HG03460 (cell line): ENCODE results near the gene FGF1.
A peak's percentile ranks its signal among the peaks of the same experiment; 100 is the strongest.
"Not testable (repeated sequence)": the region's sequence is repeated elsewhere in the genome, so short reads cannot be mapped to it uniquely, and the experiment has no call there.

ENCODE experiments used
- ATAC-seq: cut with Tn5 transposase; IDR thresholded peaks from one replicate; pipeline ENCODE4 v1.9.1; 2021; ENCODE audit not compliant: unreplicated experiment

The FGF1 gene

DNA sequence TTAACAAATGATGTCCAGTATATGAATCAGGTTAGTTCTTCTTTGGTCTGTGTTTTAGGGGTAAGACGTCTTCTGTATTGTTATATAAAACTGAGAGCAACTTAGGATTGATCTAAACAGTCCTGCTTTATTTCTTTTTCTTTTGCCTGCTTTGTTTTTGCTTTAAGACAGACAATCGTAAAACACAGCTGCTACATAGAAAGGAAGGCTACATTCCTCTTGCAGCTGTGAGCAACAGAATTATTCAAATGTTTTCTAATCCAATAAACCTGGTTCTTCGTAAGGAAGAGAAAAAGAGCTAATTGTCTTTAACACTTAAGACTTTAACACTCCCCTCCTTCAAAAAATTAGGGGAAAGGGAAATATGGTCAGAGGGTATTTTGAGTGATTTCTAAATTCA, 14.6 kb downstream of the FGF1 start:
- ATAC-seq, result no peak

DNA sequence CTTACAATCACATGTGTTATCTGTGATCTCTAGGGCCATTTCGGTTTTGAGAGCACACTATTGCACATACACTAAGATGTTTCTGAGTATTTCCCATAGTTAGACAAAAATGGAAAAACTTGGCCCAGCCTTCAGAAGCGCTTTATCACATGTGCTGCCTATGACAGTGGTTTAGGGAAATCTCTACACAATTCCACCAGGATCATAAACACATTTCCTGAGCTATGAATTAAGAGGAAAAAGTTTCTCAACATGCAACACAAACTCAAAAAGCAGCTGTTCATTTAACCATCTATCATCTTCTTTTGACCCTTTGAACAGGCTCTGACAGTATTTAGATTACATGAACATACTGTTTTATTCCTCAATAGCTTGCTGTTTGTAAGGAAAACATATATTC, 15.1 kb downstream of the FGF1 start:
- no peak for ATAC-seq

DNA sequence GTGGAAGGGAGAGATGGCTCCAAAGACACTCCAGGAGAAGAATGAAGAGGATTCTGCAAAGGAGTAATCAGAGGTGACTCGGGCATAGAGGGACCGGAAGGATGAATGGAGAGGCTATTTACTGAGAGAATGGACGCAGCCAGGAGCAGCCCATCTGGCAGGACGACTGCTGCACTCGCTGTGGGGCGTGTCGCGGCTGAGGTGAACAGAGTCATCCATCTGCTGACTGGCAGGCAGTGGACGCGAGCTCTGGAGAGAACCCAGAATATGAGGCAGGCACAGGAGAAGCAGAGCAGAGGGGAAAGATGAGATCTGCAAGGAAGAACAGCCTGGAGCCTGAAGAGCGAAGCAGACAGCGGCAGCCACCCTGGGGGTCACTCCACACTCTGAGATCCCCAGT, 16.4 kb downstream of the FGF1 start:
- no peak for ATAC-seq

- no peak for ATAC-seq
Measured at GRCh38 chr5:142668336-142668735, 17.6 kb downstream of the FGF1 start.

GRCh38 chr5:142667831-142668230, 18.1 kb downstream of the FGF1 start:
- no peak for ATAC-seq

DNA sequence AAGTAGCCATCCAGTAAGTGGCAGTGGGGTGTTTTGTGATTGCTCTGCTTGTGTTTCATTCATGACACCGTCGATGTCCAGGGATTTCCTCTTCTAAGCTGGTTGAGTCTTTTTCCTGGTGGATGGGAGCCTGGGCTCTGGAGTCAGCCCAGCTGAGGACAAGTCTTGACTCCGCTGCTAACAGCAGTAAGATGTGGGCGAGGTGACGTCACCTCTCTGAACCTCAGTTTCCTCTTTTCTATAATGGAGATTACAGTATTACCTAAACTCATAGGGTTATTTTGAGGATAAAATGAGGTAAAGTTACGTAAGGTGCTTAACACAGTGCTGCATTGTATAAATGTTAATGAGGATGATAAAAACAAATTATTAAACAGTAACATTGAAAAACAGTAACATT, 21.3 kb downstream of the FGF1 start:
- ATAC-seq, result no peak

DNA sequence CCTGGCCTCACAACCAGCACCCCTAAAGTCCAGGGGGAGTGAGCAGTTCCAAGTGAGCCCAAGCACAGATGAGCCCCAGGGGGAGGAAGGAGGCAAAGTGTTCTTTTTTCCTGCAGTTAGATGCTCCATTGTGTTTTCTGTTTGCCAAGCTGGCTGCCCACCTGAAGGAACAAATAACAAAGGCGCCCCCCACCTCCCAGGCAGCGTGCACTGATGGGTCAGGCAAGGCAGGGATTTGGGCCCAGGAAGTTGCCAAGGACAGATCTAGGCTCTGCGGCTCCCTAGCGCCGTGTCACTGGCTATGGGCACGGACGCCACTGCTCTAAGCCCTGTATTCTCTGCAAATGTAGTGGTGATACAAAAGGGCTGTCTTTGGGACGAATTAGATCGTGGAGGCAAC, 21.8 kb downstream of the FGF1 start:
- ATAC-seq, result no peak

DNA sequence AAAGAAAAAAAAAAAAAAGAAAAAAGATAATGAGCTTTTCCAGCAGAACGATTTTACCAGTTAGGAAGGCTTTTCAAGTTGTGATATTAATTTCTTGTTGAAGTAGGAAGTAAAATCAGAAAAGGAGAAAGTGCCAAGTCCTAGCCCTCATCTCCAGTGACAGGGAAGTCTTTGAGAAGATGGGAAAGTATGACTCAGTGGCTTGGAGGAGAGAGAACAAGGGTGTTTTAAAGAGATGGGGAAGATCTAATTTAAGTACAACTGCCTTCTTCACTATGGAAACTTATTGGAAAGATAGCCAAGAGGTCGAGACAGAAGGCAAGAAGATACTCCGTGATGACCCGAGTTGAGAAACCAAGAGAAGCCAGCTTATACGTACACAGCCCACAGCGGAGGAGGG, 22.6 kb downstream of the FGF1 start:
- ATAC-seq, result no peak

- no peak for ATAC-seq
Measured at GRCh38 chr5:142661957-142662356, 23.9 kb downstream of the FGF1 start.

- ATAC-seq, result no peak
Measured at GRCh38 chr5:142661143-142661542, 24.7 kb downstream of the FGF1 start.

GRCh38 chr5:142660731-142661130, 25.2 kb downstream of the FGF1 start:
- ATAC-seq, result no peak

DNA sequence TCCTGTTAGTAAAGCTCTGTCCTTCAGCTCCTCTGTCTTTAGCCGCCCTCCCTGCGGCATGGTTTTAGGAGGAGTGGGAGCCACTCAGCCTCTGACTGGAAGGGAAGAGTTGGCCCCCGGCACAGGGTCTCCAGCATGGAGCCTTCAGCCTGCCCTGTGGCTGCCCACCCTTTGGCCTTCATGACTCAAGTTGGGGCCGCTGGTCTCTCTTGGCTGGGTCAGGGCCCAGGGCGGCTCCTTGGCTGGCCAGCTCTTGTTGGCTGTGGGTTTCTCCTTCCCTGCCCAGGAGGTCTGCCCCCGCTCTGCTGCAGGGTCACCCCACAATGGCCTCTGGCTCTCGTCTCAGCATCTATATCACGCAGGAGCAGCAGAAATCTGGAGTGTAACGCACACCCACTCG, 25.7 kb downstream of the FGF1 start:
- ATAC-seq, result no peak

- no peak for ATAC-seq
Measured at GRCh38 chr5:142659405-142659804, 26.5 kb downstream of the FGF1 start.

GRCh38 chr5:142658278-142658677, 27.6 kb downstream of the FGF1 start:
- ATAC-seq, result no peak

GRCh38 chr5:142657446-142657845, 28.4 kb downstream of the FGF1 start:
- ATAC-seq, result no peak

DNA sequence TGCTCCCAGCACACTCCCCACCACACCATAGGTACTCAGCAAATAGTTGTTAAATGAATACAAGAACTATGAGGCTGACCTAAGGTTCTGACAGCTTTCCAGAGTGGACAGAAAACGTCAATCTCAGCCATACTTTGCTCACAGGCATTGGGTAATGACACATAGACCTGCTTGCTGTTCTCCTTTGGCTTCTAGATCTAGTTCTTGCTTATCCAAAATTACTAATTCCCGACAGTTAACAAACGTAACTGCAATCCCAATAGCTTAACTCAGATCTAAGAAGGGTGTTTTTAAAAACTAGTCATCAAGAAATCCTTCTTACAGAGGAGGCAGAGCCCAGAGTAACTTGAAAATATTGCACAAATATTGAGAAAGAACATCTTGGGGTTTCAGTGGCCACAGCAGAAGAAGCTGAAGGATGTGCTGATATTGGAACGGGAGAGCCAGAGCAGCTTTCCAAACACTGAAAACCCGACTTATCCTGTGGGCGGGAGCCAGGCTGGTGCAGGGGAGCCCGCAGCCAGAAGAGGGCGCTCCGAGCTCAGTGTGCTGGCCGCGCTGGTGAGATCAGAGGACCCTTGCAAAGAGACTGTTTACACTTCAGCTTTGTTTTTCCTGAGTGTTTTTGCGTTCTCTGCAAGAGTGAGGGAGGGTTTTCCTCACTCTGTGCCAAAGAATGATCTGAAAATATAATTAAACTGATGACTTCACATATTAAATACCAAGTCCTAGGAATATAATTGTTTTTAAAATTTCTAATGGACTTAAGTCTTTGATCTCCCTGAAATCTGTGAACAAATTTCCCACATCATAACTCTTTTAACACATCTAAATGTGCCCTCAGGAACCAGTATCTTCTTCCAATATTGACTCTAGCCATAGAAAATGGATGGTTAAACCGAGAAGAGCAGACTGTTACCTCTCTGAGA, 30.3 kb downstream of the FGF1 start:
- peak; percentile 65 for ATAC-seq

DNA sequence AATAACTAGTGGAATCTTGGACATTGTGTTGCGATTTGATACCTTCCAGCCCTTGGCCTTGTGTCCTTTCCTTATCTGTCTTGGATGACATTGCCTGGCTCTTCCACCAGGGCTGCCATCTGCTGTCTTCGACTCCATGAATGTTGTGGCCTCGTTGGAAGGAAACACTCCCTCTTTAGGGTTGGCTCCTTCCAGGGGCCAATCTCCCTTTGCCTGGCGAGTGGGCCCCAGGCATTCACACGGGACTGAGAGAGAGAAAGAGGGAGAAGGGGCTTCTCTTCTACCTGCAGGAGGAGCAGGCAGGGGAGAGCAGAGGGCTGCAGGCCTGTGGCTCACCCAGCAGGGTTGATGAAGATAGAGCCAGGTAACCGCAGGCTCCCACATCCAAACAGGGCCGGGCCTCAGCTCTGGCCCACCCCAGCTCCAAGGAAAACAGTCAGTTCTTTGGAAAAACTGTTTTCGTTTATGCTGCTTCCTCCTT, 31.3 kb downstream of the FGF1 start:
- ATAC-seq, result no peak

DNA sequence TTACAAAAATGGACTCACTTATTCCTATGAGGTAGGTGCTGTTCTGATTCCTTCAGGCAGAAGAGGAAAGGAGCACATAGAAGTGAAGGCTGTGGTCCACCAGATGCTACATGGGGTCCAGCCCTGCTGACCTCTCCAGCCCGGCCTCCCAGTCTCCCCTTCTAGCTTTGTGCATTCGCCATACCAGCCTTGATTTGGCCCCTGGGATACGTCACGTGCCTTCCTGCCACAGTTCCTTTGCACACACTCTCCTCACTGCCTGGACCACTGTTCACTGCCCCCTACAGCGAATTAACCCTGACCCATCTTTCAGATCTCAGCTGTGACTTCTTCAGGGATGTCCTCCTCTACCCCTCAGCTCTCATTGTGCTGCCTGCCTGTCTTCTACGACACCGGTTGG, 32.6 kb downstream of the FGF1 start:
- ATAC-seq, result no peak

- no peak for ATAC-seq
Measured at GRCh38 chr5:142652563-142652962, 33.3 kb downstream of the FGF1 start.

DNA sequence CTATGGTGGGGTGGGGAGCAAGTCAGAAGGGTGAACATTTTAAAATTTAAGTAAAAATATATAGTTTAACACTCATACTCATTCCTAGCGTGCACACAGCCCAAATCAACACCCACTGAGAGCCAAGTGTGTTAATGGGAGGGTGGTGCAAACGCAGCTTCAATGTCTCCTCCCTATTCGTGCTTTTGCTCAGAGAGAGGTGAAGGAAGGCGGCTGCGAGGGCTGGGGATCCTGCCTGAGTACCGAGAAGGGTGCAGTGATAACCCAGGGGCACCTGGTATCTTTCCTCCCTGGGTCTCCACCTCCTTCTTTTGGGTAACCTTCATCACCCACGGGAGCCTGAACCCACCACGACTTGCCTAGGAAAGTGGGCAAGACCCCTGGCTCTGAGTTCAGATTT, 35.0 kb downstream of the FGF1 start:
- no peak for ATAC-seq

DNA sequence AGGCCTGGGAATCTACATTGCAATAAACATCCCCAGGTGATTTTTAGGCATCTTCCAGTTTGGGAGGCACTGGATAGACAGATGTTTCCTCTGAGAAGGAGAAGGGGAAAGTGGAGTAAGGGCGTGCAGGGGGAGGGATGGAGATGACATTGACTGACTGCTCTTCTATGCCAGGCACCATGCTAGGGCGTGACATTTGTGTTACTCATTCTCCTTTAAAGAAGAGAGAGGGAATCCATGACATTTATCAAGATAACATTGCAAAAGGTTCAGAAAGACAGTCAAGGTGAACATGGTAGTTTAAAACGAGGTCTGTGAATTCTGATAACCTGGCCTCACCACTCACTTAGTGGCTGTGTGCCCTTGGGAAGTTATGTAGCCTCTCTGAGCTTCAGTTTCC, 35.8 kb downstream of the FGF1 start:
- no peak for ATAC-seq

DNA sequence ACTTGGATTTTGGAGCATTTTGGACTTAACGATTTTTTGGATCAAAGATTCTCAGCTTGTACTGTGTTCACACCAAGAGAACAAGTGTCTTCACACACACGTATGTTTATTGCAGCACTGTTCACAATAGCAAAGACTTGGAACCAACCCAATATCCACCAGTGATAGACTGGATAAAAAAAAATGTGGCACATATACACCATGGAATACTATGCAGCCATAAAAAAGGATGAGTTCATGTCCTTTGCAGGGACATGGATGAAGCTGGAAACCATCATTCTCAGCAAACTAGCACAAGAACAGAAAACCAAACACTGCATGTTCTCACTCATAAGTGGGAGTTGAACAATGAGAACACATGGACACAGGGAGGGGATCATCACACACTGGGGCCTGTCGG, 37.8 kb downstream of the FGF1 start:
- not testable (repeated sequence) for ATAC-seq

DNA sequence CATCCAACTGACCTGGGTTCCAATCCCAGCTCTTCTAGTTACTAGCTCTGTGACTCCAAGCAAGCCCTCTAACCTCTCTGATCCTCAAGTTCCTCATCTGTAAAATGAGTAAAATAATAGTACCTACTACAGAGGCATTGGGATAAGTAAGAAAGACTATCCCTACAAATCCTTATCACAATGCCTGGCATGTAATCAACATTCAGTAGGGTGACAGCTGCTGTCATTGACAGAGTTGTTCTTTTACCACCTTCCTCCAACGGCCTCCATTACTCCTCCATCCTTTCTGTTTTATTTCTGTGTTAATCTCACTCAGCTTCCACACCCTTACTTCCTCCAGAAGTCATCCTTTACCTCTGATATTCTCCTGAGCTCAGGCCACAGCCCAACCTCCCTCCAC, 40.4 kb downstream of the FGF1 start:
- no peak for ATAC-seq
